GM21786 (cell line): ENCODE data around the gene SASH3.

ENCODE experiments used
- ATAC-seq: cut with Tn5 transposase; IDR thresholded peaks from one replicate; pipeline ENCODE4 v1.9.1; 2021; ENCODE audit not compliant: unreplicated experiment

The SASH3 gene

DNA sequence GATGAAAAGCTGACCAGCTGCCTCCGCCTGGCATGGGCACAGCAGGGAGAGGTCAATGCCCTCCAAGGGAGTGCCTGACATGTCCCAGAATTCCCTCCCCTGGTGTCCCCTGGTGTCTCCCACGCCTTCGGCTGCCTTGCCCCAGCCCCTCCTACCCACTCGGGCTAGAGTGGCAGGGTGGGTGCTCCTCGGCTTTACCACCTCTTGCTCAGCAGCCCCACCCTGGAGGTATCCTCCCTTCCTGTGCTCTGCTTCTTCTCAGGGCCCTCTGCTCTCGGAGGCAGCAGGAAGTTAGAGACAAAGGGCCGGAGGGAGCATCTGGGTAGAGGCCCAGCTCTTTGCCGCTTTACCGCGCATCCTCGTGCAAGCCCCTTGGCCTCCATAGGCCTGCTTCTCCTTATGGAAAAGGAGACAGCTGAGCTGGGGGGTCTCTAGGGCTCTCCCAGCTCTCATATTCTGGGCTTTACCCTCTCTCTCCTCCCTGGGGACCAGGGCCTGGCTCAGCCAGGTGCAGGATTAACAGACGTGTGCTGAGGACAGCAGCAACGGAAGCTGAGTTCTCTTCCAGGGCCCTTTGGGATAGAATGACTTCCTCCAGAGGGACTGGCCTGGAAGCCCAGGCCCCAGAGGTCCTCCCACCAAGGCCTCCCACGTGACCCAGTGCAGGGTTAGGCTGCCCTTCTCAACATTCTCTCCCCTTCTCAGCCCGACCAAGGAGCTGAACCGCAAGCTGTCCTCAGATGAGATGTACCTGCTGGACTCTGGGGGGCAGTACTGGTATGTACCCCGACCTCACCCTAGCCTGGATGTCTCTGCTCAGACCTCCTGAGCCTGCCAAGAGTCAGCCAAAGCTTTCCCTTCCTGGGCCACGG is 23.7 kb upstream of the SASH3 start:
- peak; percentile 40 for ATAC-seq

DNA sequence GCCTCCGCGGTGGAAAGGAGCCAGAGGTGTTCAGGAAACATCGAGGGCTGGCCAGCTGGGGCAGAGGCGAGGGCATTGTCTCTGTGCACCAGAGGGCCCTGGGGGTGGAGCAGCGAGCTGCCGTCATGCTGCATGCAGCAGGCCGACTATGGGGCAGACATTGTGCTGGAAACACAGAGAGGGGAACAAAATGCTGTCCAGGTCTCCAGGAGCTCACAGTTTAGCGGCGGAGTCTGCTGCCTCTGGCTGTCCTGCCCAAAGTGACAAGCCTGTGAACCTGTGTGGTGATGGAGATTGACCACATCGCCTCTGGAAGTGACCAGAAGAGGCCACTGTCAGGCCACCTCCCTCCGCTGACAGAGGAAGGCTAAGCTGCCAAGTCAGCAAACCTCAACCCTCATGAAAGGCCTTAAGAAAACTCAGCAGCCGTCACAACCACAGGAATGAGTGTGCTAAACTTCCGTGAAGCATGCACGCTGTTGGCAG is 20.1 kb upstream of the SASH3 start:
- no peak for ATAC-seq

DNA sequence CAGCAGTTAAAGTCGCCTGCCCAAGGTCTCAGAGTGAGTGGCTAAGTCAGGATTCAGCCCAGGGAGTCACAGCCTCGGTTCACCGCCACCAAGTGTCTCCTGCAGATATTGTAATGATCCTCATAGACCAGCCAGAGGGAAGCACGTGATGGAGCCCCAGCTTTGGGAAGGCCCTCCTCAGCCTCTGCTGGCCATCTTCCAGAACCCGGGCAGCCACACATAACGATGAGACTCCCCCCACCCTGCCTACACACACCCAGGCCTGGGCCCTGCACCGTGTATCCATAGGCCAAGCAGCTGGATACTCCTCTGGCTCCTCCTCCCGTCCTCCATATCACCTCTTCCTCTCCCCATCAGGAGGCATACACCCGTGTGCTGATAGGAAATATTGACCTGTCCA is 19.6 kb upstream of the SASH3 start:
- no peak for ATAC-seq

DNA sequence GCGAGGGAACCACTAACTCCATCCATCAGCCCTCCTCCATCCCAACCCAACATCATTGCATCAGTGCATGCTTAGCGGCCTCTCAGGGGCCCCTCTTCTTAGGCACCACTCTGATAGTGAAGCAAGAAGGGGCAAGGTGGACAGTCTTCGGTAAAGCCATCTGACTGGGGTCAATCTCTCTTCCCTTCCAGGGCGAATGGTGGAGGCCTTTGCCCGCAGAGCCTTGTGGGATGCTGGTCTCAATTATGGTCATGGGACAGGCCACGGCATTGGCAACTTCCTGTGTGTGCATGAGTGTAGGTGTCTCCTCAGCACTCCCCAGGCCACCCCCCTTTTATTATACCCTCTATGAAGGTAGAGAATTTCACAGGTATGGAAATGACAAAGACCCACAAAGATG is 18.8 kb upstream of the SASH3 start:
- no peak for ATAC-seq

DNA sequence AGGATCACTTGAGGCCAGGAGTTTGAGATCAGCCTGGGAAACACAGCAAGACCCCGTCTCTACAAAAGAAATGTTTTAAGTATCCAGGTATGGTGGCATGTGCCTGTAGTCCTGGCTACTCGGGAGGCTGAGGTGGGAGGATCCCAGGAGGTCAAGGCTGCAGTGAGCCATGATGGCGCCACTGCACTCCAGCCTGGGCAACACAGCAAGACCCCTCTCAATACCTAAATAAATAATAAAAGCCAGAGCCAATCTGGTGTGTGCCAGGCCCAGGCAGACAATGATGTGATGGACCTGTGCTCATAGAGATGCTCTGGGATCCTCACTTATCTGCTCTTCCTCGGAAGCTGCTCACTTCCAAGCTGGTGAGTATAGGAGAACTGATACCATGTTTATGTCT is 18.2 kb upstream of the SASH3 start:
- no peak for ATAC-seq

DNA sequence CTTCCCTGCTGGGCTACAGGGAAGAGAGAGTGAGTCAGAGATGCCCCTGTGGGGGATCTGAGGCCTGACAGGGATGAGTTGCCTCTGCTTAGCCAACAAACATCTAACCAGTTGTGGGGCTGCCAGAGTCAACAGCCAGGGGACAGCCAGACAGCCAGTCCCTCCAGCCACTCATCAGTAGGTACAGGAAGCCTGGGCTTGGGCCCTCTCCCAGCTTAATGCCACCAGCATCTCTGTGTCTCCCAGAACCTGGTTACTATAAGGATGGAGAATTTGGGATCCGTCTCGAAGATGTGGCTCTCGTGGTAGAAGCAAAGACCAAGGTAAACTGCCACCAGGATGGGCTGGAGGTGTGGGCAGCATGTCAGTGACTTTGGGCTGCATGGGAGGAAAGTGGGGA is 17.3 kb upstream of the SASH3 start:
- ATAC-seq: no peak

DNA sequence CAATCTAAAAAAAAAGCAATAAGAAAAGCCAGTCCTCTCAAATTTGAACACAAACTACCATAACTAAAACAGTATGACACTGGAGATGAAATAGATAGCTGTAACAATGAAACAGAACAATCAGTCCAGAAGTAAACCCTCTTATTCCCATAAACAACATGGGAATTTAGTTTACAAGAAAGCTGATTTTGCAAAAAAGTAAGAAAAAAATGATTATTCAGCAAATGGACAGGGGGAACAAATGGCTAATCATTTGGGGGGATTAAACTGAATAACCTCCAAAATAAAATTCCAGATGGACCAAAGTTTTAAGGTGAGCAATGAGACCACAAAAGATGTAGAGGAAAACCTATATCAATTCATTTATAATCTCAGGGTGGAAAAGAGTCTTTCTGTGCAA is 16.1 kb upstream of the SASH3 start:
- no peak for ATAC-seq

DNA sequence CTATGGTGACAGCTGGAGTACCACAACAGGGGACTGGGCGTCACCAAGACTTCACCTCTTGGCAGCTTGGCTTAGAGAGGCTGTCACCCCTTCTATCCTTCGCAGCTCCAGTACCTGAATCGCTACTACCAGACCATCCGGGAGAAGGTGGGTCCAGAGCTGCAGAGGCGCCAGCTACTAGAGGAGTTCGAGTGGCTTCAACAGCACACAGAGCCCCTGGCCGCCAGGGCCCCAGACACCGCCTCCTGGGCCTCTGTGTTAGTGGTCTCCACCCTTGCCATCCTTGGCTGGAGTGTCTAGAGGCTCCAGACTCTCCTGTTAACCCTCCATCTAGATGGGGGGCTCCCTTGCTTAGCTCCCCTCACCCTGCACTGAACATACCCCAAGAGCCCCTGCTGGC is 11.6 kb upstream of the SASH3 start:
- ATAC-seq: no peak

DNA sequence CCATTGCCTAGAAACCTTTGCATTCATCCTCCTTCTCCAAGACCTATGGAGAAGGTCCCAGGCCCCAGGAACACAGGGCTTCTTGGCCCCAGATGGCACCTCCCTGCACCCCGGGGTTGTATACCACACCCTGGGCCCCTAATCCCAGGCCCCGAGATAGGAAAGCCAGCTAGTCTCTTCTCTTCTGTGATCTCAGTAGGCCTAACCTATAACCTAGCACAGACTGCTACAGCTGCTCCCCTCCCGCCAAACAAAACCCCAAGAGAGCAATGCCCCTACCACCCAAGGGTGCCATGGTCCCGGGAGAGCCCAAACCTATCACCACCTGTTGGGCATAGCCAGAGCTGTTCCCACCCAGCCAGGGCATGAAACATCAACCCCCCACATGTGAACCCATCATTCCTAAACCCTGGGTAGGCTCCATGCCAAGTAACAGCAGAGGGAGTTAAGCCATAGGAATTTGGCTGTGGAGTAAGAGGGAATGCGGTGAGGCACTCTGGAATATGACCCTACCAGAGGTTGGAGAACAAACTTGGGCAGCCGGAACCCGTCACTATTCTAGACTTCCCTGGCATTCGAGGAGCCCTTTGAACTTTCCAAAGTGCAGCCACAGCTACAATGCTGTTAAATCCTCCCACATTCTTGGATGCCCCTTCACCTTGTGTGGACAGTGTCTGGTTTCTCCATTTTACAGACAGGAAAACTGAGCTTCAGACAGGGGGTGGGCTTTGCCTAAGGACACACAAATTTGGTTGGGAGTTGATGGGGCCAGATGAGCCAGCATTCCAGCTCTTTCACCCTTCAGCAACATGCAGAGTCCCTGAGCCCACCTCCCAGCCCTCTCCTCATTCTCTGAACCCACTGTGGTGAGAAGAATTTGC is 10.9 kb upstream of the SASH3 start:
- ATAC-seq: no peak

DNA sequence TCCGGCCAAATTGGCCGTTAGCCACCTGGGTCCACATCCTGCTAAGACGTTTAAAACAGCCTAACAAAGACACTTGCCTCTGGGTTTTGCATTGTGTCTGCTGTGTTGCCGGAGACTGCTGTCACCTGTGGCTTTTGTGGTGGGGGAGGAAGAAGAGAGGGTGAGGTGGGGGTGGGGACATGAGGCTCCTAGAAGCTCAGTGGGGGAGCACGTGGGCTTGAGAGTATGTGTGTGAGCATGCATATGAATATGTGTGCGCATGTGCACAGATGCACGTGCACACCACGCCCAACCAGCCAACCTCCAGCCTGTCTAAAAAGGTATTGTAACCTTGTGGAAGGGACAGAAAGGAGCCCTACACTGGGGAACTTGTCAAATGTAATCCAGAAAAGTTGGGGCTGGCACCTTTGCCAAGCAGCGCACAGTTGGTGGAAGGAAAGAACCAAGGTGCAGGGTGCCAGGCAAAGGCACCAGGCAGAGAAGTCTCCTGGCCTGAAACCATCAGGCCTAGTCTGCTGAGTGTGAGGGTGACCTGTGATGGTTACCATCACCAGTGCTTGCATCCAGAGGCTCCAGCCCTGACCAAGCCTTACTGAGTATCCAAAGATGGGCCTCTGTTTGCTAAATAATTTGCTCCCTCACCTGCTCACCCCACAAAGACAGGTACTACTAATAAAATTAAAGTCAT is 10.1 kb upstream of the SASH3 start:
- peak; percentile 27 for ATAC-seq

DNA sequence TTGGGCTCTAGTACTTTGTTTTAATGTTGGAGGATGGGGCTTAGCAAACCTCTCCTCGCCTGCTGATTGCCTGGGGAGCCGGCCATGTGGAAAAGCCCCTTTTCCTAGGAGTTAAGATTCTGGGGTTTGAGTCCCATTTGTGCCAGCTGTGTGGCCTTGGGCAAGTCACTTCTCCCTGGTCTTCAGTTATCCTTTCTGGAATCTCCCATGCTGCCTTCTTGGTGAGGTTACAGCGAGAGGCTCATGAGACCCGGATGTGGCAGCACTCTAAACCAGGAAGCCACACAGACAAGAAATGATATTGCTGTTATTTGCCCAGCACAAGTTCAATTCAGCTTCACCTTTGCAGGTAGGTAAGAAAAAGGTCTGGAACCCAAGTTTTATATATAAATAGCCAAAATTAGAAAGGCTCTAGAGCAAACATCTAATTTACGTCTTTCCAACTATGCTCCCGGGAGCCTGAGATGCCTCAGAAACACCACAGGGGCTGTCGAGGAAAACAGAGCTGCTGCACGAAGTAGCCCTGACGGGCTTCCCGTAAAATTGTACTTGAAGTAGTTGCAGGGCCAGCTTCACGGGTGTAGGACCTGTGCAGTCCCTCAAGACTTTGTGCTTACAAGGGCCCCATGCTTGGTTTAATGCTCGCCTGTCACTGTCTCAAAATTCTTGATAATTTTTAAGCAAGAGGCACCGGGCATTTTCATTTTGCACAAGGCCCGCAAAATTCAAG is 8.3 kb upstream of the SASH3 start:
- ATAC-seq: no peak

DNA sequence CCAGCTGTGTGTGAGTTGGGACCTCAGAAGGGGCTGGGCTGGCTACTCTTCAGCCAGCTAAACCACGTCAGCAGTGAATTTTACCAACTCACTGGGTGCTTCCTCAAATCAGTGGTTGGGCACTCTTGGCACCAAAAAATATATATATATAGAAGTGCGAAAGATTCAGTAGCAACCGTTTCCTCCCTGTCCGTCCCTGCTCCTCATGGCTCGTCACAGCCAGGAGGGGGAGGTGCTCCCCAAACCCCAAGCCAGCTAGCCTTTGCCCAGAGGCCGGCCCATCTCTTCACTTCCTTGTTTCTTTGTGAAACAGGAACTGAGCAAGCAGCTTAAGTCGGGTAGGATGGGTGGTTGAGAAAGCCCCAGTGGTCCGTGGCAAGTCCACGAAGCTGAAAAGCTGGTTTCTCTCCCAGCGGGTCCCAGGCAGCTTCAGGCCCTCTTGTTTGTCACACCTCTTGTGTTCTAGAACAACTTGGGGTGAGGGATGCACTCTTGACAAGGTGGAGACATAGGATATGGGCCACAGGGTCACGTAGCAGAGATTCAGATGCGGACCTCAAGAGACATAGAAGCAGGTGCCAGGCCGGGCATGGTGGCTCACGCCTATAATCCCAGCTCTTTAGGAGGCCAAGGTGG is 6.8 kb upstream of the SASH3 start:
- ATAC-seq: peak; percentile 64

DNA sequence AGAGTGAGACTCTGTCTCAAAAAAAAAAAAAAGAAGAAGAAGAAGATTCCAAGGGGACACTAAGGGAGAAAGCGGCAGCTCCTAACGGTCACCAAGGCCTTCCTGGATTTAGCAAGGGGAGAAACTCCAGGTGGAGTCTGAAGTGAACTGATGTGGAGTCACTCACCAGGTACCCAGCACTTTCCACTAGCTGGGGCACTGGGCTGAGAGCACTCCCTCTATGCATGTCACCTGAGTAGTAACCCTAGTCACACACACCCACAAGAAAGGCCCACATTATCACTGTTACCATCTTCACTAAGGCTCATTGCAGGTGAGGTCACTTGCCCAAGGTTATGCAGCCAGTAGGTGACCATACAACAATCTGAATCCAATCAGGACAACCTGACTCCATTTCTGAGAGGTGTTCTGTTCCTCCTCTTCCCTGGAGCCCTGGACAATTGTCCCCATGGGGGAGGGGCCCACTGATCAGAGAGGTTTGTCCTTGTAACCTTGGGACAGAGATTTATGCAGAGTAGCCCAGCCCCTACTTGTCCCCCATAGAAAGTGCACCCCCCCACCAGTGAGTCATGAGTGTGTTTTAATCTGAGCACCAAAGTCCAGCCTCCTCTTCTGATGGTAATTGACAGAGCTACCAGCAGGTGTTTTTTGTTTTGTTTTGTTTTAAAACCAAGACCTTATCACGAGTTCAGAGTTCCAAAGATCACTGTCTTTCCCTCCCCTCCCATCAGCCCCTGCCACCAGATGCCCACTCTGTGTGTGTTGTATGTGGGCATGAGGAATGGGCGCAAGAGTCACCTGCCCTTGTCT is 5.9 kb upstream of the SASH3 start:
- no peak for ATAC-seq

DNA sequence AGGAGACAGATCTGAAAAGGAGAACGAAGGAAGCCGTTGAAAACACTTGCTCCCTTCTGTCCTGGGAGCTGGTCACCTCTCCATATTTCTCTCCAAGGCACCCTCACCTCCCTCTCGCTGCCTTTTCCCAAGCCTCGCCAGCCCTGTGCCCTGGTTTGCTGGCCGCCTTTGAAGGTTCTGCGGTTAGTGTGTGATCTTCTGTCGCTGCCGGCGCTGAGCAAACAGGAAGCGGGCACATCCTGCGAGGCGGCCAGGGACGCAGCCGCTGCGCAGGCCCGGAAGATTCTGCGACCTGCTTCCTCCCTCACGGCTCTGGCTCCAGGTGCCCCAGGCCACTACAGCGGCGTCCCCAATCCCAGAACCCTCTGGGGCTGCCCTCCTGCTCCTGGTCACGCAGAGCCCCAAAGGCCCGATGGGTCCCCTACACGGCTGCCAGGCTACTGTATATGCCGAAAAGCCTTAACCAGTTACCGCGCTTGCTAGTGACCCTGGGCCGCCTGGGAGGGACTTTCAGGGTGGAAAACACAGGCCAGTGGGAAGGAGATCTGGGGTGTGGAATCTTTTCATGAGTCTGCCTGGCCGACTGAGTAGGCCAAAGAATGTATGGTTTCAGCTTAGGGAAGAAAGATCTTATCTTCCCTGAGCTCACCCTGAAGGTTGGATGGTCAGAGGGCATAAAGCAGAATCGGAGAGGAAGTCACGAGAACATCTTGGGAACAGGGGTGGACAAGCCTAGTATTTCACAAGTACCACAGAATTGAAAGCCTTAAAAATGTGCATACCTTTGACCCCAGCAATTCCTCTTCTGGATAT is 2.3 kb upstream of the SASH3 start:
- peak; percentile 23 for ATAC-seq

DNA sequence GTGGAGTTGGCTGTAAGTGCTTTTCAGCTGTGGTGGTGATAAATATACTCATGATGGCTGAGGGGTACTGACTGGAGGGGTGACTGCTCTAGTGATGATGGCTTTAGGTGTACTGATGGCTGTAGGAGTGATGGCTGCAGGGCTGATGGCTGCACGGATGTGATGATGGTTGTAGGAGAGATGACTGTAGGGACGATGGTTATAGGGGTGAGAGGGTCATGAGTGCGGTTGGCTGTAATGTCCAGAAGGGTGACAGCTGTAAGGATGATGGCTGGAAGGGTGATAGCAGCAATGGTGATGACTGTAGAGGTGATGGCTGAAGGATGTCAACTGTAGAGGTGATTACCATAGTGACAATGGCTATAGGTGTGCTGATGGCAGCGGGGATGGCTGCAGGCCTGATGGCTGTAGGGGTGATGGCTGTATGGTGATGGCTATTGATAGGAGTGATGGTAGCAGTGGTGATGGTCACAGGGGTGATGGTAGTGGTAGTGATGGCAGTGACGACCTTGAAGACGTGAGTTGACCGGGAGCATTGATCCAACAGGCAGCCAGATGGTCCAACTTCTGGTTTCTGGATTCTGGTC is 570 bp upstream of the SASH3 start:
- ATAC-seq: no peak

DNA sequence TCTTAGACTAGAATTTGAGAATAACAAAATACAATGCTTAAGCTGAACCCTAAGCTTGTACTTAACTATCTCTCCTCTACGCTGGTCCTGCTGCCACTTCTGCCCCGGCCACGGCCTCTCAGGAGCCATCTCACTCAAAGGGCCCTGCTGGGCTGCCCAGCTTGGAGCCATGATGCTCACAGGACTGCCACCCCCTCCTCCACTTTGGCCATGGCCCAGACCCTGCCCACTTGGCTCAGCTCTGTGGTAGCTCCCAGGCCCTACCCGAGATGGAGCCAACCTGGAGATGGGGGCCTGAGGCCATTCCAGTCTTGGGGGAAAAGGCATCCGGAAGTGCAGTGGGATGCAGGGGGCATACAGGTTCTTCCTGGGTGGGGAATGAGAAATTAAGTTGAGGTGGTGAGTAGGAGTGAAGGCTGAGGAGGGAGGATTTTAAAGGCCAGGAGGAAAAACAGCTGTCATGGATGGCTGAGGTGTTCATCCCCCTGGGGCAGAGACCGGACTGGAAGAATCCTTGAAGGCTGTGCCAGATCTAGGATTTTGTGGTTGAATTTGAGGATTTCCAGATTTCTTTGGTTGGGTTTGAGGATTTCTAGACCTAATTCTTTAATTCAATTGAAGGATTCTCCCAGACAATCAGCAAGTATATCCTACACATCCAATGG is 824 bp downstream of the SASH3 start:
- ATAC-seq: no peak

DNA sequence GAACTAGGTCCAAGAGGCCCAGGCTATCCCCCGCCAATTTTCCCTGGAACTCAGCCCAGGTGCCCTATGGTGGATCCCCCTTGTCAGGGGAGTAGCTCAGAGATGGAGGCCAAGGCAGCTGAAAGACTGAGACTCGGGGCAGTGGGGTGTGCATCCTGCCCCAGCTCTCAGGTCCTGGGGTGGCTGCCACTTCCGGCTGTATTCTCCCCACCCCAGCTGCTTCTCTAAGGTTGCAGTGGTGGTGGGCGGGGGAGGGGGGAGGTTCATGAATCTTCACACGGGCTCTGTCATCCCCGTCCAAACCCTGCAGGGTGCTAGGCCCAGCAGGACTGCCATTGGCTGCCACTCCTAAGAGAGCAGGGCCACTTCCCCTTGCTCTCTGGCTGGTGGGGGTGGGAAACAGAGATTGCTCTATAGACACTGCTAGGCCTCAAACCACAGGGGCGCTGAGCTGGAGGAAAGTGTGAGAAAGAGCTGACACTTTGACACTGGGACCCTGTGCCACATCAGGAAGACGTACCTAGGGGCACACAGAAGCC is 1.5 kb downstream of the SASH3 start:
- peak; percentile 56 for ATAC-seq
